HG02588 (cell line): ENCODE results near the gene OR9Q2.
"Not testable (repeated sequence)": the region's sequence is repeated elsewhere in the genome, so short reads cannot be mapped to it uniquely, and the experiment has no call there.

ENCODE experiments used
- ATAC-seq: cut with Tn5 transposase; IDR thresholded peaks from one replicate; pipeline ENCODE4 v1.9.1; 2021; ENCODE audit warnings: mild to moderate bottlenecking, moderate library complexity; ENCODE audit not compliant: unreplicated experiment

The OR9Q2 gene, protein sequence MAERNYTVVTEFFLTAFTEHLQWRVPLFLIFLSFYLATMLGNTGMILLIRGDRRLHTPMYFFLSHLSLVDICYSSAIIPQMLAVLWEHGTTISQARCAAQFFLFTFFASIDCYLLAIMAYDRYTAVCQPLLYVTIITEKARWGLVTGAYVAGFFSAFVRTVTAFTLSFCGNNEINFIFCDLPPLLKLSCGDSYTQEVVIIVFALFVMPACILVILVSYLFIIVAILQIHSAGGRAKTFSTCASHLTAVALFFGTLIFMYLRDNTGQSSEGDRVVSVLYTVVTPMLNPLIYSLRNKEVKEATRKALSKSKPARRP

DNA sequence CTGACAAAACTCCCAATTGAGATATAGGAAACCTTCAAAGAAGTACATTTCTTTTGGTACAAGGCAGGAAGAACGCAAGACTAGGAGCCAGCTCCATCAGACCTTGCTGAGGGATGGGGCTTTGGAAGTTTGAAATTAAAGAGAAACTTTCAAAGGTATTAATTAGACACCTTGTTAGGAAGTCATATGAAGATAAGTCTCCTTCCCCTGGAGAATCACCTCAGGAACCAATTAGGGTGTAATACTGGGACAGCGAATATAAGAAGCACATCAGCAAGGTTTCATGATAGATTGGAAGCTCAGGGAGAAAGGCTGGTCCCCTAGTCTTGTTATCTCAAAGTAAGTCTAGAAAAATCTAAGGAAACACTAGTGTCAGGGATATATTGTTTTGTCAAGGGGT lies at the start of gene OR9Q2:
Gene OR9Q2, plus strand, starts transcription at position 301 of the 400 bp plus-strand sequence. CDS start 1,421 bp downstream, outside the sequence.
- no peak for ATAC-seq

DNA sequence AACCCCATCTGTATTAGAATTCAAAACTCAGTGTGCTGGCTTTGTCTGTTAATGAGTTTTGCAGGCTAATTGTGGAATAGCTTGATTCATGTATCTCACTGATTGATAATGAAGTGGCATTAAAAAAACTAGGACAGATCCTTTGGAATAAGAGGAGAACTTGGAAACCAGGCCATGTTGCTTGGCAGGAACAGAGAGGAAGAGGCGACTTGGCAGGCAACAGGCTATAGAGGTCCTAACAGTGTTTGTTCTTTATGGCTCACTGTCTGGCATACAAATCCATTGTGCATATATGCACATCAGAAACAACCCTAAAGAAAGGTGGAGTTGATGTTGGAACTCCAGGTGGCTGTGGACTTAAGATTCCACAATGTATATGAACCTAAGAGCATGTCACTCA lies 46.1 kb upstream of the OR9Q2 start:
- ATAC-seq, result no peak

DNA sequence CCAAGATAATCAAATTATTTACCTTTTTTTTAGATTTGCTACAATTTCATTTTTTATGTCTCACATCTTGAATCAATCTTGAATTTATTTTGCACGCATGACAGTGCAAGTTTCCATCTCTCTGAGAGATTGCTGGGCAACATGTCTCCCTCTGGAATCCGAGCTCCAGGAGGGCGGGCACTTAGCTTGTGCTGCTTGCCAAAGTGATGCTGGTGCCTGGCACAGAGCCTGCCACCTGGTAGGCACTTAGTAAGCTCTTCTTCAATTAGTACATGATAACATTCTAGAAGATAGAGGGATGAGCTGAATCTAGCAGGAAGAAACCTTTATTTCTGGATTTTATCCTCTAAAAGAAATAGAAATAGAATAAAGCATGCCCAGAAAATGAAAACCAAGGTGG lies 36.1 kb upstream of the OR9Q2 start:
- no peak for ATAC-seq

DNA sequence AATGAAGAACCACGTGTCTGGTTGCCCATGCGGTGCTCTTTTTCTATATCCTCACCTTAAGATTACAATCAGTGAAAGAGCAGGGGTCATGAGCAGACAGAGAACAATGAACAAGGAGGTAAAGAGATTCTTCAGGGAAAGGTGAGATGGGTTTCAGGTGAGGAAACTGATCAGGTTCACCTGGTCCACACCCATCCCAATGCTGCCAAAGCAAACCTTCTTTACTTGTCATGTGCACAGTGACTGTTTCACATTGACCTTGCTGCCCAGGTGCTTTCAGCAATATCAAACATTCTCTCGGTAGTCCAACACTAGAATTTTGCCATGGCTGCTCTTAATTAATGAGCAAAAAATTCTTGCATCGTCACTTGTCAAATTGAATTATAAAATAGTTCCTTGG lies 24.5 kb upstream of the OR9Q2 start:
- ATAC-seq, result no peak

DNA sequence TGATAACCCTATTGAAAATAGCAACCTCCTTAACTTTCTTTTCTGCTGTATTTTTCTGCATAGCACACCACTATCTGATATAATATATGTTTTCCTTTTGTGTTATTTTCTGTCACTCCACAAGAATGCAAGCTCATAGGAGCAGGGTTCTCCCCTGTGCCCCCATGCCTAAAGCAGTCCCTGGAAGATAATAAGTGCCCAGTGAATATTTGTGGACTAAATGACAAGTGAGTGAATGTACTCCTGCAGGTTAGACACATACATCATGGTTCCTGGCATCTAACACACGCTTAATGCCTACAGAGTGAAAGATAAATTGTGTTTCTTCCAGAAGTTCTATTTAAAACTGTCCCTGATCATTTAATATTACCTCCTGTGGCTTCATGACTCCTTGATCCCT lies 23.9 kb upstream of the OR9Q2 start:
- no peak for ATAC-seq

DNA sequence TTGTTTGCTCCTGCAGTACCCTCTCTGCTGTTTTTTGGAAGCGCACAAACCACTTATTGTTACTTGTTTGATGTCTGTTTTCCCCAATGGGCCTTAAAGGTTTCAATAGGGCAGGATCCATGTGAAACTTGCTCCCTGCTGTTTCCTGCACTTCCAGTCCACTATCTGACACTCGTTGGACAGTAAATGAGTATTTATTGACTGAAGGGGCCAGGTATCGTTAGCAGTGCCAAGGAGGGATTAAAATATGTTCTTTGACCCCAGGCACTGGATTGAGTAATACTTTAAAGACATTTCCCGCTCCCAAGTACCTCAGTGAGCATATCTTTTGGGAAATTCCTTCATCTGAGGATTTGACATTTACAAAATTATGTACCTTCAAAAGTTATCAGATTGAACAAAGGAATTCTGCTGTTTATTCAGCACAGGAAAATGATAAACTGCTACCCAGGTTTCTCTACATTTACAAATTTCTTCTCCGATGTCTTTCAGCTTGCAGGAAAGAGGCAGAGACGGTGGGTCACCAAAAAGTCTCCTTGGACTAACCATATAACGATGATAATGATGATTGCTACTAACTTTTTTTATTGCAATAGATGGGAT lies 23.3 kb upstream of the OR9Q2 start:
- ATAC-seq, result no peak

DNA sequence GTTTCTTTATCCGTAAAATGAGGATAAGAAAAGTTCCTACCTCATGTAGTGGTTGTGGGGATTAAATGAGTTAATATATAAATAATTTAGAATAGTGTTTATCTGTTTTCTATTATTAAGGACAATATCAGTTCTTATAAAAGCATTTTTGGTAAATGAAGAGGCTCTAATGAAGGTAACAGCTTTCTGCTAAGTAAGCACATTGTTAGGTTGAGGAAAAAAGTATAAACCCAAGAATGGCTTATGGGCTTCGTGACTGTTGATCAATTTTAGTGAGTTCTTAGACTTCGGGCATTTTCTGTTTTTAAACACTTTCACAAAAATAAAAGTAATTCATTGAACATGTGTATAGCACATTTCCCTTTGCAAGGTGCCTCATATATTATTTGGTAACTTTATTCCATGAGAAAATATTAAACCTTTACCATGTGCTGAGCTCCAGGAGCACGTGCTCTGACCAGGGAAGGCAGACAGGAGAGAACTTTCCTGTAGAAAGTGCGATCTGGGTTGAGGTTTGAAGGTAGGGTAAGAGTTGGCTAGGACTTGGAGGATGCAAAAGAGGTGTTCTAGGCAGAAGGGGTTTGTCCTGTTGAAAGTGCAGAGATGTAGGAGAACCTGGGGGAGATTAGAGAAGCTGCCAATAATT lies 11.3 kb upstream of the OR9Q2 start:
- no peak for ATAC-seq

DNA sequence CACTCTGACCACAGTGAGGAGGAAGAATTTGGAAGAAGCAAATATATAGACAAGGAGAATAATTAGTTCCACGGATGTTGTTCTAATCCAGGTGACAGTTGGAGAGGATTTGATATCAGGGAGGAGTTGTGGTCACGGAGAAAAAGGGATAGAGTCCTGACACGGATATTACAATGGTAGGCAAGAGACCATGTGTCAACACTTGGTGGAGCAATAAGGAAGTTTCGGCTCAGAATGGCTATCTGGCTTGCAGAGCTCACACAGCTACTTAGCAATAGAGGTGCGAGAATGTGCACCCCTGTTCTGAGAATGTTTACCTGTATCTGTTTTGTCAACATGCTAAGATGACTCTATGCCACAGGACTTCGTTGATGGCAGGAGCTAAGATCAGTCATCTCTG lies 10.4 kb upstream of the OR9Q2 start:
- ATAC-seq, result no peak

DNA sequence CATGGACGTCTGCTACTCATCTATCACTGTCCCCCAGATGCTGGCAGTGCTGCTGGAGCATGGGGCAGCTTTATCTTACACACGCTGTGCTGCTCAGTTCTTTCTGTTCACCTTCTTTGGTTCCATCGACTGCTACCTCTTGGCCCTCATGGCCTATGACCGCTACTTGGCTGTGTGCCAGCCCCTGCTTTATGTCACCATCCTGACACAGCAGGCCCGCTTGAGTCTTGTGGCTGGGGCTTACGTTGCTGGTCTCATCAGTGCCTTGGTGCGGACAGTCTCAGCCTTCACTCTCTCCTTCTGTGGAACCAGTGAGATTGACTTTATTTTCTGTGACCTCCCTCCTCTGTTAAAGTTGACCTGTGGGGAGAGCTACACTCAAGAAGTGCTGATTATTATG lies 9.2 kb upstream of the OR9Q2 start:
- no peak for ATAC-seq

DNA sequence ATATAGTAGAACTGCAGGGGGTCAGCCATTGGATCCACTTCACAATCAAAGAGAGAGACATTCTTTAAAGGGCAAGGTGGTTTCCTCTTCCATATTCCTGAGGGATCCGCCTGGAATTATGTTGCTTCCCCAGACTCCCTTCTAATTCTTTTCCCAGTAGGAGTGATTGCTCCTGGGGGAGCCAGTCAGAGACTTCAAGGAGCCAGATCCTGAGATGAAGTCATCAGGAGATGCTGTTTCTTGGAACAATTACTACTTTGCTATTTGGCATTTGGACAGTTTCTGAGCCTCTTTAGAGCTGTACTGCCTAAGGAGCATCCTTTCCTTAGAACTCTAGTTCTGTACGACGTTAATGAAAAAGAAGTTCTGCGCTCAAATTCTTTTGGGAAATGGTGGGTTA lies 1.9 kb upstream of the OR9Q2 start:
- ATAC-seq, result no peak

DNA sequence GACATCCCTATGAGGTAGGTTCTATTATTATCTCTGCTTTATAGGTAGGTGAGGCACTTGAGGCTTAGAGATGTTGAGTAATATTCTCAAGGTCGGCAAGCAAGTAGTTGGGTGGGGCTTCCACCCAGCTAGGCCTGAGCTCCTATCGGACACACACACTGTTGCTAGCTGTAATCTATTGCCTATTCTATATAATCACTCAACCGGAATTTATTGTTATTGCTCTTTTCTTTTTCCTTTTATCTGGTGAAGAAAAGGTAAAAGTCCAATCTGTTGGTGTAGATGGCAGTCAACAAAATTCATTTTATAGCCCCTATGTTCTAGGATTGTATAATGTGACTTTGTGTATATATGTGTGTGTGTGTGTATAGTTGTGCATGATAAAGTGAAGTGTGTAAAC lies 3.4 kb downstream of the OR9Q2 start:
- ATAC-seq, result no peak

DNA sequence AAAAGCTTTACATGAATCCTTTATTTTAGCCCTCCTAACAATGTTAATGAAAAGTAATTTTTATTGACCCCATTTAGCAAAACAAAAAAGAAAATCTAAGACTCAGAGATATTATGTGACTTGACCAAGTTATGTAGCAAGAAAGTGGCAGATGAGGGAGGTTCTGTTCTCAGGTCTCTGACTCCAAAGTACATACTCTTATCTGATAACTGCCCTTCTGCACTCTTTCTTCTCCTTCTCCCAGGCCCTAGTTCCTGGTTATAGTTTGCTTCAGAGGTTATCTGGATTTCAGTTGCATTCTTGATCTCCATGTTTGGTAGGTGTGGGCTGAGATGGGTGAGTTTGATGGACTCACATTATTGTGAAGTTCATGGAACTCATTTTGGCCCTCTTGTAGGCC lies 4.5 kb downstream of the OR9Q2 start:
- no peak for ATAC-seq

DNA sequence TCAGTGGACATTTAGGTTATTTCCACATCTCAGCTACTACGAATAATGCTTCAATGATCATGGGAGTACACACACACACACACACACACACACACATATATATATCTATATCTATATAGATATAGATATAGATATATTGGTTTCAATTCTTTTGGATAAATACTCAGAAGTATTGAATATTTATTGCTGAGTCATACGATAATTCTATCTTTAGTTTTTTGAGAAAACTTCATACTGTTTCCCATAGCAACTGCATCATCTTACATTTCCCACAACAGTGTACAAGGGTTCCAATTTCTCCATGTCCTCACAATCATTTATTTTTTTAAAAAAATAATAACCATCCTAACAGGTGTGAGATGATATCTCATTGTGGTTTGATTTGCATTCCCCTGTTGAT lies 7.1 kb downstream of the OR9Q2 start:
- ATAC-seq, result no peak

DNA sequence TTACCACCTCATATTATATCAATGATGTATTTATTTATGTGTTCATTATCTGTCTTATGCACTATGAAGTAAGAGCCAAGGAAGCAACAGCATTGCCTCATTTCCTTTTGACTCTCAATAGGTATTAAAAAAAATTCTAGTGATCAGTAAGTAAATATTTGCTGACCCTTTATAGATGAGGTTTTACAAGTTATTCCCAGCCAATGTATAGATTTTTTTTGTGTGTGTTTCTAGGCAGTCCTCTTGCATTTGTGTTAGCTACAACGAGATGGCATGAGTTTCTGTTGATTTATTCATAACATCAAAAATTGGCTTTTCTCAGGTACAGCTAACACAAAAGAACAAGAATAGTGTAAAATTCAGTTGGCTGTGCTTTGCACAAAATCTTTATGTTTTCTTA lies 10.4 kb downstream of the OR9Q2 start:
- no peak for ATAC-seq

DNA sequence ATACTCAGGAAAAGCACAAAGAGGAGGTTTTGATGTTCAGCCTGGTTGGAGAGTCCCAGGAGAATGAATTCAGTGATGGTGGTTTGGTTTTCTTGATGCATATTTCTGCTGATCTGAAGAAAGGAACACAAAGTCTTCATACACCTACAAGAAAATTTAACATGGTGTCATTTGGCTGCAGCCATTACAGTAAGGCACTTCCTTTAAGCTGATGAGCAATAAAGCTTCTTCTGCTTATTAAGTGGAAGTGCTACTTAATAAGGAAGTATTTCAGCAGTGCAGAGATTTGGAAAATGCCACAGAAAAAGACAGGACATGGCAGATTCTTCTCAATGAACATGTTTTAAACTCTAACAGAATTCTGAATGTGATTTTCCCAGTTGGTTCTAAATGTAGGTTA lies 15.2 kb downstream of the OR9Q2 start, which contains the start of gene OR1S2:
Gene OR1S2, minus strand, starts transcription at position 101 of the 400 bp plus-strand sequence. Its CDS starts 0 bp downstream, at position 101.
- no peak for ATAC-seq

DNA sequence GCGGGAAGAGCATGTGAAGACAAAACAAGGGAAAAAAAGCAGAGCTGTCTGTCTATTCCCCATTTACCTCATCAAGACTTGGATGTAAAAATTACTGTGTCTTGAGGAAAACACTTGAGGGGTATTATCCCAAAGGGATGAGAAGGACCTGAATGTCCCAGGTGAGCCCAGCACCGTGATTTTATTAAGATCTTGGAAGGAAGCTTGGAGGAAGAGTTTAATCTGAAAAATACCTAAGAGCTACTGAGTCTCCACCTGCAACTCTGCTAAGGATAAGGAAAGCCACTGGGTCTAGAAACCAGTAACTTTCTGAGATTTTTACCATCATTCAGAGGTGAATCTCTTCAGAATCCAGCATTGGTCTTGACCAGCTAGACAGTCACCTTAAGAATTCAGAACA lies 23.6 kb downstream of the OR9Q2 start, which contains the start of gene OR1S1:
Gene OR1S1, plus strand, starts transcription at position 301 of the 400 bp plus-strand sequence.
- not testable (repeated sequence) for ATAC-seq

DNA sequence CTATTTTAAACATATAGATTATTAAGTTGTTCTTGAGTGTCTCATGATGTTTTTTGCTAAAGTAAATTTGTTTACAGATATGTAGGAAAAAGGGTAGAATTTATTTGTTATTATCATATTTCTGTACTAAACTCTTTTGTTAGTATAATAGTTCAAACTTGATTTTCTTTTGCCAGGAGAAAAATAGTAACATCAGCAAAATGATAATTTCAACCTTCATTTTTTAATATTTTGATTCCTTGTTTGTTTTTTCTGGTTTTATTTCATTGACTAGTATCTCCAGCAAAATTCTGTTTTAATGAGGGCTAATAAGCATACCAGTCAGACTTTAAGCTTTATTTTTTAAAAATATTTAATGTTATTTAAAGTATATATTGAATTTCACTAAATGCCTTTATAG lies 27.6 kb downstream of the OR9Q2 start:
- ATAC-seq, result no peak

DNA sequence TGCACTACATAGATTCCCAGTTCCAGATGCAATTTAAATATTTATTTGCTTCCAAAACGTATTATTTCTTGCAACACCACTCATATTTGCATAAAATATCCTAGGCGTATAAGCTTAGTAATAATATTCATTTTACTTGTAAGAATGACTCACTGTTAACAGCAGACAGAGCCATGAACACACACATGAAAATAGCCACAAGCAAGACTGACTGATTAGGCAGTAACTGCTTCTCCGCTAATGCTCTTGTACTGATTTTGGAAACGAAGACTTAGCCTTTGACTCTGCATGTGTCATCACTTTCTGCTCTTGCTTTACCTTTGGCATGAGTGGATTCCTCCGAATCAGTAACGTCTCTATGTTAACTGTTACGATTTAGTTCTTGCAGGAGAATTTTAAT lies 33.9 kb downstream of the OR9Q2 start:
- ATAC-seq, result no peak

DNA sequence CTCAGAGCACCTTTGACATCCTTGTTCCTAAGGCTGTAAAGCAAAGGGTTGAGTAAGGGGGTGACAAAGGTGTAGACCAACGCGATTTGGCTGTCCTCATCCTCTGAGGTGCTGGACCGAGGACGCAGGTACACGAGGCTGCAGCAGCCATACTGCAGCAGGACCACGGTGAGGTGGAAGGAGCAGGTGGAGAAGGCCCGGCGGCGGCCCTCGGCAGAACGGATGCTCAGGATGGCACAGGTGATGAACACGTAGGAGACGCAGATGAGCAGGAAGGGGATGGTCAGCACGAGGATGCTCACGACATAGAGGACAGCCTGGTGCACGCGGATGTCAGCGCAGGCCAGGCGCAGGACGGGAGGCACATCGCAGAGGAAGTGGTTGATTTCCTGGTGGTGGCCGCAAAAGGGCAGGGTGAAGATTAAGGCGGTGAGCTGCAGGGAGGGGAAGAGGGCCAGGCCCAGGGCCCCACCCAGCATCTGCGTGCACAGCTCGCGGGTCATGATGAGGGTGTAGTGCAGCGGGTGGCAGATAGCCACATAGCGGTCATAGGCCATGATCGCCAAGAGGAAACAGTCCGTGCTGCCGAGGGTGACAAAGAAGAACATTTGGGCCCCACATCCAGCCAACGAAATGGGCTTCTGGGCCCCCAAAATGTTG lies 39.2 kb downstream of the OR9Q2 start:
- no peak for ATAC-seq
